ENCODE measurements around the gene TYMS. TPM values are rescaled to one million over a fixed set of nuclear protein-coding genes. Genes with fewer than 3 reads are reported as not detected.
"Not testable (repeated sequence)": the region's sequence is repeated elsewhere in the genome, so short reads cannot be mapped to it uniquely, and the experiment has no call there.

The TYMS gene
- polyA plus RNA-seq, 1 donor from 2014 or later, result 1.0 TPM

DNA sequence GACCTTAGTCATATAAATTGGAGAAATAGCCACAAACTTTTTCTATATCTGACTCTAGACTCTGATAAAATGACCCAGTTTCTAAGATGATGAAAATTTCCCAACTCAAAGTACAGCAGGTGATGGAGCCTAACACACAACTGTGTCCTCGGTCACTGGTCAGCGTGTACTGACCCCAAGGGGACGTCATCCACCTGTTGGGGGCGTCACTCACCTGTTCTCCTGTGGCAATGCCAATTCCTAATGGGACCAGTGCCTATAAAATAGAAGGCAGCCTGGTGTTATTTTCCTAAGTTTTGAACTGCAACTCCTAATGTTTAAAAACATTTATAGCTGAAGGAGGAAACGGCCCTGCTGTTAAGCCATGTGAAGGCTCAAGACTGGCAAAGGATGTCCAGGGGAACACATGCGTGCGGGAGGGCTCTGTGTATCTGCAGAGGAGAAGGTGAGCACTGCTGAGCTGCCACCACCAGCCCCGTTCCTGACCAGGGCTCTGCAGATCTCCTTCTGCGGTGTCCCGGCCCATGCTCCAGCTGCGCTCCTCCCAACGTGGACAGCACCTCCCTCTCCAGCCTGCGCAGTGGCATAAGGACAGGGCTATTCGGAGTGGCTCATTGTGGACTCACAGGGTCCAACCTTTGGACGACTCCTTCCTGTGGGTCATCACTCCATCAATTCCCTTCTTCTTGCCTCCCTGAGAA lies 21.2 kb downstream of the TYMS start:
- Mint-ChIP-seq H3K27me3 (no peaks in the 10 kb centered on the region), H3K36me3 (peaks cover 9% of the 10 kb centered on the region), H3K27ac (no peak overlapping the region), H3K9me3 (no peaks in the 10 kb centered on the region), H3K4me1 (no peaks in the 10 kb centered on the region), H3K4me3 (no peak overlapping the region)

DNA sequence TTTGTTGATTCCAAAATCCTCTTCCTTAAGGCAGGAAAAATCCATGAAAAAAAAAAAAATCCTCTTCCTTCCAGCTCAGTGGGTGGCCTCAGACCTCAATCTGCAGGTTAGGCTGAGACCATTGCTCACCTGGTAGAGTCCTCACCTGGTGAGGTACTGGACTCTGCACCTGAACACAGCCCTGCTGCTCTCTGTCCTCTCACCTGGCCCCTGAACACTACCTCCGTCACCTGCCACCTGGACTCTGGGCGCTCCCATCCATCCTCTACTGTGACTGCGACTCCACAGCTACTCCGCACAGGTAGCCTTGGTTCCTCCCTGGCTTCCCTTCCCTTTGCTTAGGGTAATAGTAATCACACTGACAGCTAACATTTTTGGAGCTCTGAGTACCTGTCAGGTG lies 22.1 kb downstream of the TYMS start:
- Mint-ChIP-seq H3K27ac (no peak overlapping the region), H3K27me3 (no peaks in the 10 kb centered on the region), H3K9me3 (no peaks in the 10 kb centered on the region), H3K36me3 (peaks cover 9% of the 10 kb centered on the region), H3K4me1 (no peaks in the 10 kb centered on the region), H3K4me3 (no peak overlapping the region)

DNA sequence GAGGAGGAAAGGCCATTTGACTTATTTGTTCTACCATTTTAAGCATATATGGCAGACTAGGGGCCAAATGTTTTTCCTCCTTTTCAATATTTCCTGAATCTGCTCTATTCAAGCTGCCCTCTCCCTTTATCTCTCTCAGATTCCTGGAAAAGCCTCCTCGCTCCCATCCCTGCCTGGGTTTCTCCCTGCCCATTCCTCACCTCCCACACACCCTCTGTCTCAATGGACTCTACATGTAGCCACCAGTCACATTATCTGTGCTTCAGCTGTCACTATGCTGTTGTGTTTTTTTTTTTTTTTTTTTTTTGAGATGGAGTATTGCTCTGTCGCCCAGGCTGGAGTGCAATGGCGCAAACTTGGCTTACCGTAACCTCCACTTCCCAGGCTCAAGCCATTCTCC lies 22.9 kb downstream of the TYMS start:
- Mint-ChIP-seq H3K4me1 (no peaks in the 10 kb centered on the region), H3K27ac (no peak overlapping the region), H3K36me3 (peaks cover 9% of the 10 kb centered on the region), H3K4me3 (no peak overlapping the region), H3K27me3 (no peaks in the 10 kb centered on the region), H3K9me3 (no peaks in the 10 kb centered on the region)

DNA sequence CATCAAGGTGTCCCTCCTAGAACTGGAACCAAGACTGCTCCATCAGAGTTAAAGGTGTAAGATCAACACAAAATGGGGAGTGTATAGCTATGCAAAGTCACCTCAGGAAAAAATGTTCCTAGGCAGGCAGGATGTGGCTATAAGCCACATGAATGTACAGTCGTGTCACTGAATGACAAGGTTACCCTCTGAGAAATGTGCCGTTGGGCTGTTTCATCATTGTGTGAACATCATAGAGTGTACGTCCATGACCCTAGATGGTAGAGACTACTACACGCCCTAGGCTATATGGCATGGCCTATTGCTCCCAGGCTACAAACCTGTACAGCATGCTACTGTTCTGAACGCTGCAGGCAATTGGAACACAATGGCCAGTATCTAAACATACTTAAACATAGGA lies 24.5 kb downstream of the TYMS start:
- Mint-ChIP-seq H3K27ac (no peak overlapping the region), H3K36me3 (peaks cover 12% of the 10 kb centered on the region), H3K4me1 (no peaks in the 10 kb centered on the region), H3K4me3 (no peak overlapping the region), H3K9me3 (no peaks in the 10 kb centered on the region), H3K27me3 (no peaks in the 10 kb centered on the region)

DNA sequence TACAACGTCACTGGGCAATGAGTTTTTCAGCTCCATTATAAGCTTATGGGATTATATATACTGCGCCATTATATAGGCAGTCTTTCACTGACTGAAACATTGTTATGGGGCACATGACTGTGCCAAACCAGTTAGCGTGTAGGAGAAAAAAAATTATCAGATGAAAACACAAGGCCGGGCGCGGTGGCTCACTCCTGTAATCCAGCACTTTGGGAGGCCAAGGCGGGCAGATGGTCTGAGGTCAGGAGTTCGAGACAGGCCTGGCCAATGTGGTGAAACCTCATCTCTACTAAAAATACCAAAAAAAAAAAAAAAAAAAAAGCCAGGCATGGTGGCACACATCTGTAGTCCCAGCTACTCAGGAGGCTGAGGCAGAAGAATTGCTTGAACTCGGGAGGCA lies 25.0 kb downstream of the TYMS start:
- peaks cover 12% of the 10 kb centered on the region for H3K36me3 Mint-ChIP-seq
- H3K4me3 Mint-ChIP-seq, H3K27ac Mint-ChIP-seq: not testable (repeated sequence)

DNA sequence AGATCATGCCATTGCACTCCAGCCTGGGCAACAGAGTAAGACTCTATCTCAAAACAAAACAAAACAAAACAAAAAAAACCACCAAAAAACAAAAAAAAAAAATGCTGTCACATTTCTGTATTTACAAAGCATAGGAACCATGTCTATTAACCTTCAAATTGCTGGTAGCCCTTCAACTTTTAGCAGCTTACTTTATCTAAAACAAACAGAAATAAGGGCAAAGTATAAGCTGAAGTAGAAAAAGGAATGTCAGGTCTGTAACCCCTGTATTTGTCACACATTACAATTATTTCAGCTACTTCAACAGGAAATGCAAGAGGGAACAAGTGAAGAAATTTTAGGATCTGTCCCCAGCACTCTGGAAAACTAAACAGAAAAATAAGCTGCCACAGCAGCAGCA lies 25.4 kb downstream of the TYMS start:
- no peak overlapping the region for H3K4me3 Mint-ChIP-seq
- no peaks in the 10 kb centered on the region for H3K4me1 Mint-ChIP-seq
- peaks cover 12% of the 10 kb centered on the region for H3K36me3 Mint-ChIP-seq
- H3K9me3 Mint-ChIP-seq, result no peaks in the 10 kb centered on the region
- peak overlapping the region in 1 of 3 donors; percentile 31 for H3K27ac Mint-ChIP-seq
- H3K27me3 Mint-ChIP-seq, result no peaks in the 10 kb centered on the region

More for the DNA sequence above, 25.0 kb downstream of the TYMS start:
- not testable (repeated sequence) for H3K27me3 Mint-ChIP-seq, H3K9me3 Mint-ChIP-seq, H3K4me1 Mint-ChIP-seq

DNA sequence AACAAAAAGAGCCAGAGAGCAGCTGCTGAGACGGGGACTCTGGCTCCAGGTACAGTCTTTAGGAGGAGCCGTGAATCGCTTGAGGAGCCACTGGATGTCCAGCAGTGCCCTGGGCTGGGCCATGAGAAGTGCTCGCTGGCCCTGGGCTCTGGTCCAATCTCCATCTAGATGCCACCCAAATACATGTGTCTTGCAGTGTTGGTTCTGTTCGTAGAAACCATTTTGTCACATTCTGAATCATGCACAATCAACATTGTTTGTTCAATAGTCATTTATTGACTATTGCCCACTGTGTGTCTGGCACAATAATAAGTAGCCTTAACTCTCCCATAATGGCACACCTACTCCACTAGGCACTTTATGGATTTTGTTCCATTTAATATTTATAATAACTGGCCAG lies 26.1 kb downstream of the TYMS start:
- Mint-ChIP-seq H3K4me1 (no peaks in the 10 kb centered on the region), H3K9me3 (no peaks in the 10 kb centered on the region), H3K36me3 (peaks cover 10% of the 10 kb centered on the region), H3K27ac (no peak overlapping the region), H3K4me3 (no peak overlapping the region), H3K27me3 (no peaks in the 10 kb centered on the region)

DNA sequence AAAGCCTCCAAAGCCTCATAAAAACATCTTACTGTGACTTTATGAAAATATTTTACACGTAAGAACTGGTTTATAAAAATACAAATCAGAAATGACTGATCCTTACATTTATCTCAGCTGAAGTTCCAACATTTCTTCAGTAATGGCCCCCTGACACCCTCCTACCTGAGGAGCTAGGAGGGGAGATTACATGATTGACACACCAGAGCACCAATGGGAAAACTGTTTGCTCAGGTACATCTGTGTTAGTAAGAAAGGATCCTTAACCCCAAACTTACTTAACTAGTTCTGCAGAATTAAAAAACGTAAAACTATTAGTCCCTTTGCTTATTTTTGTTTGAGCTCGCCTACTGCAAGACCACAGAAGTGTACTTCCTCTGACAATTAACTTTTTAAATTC lies 28.0 kb downstream of the TYMS start:
- H3K36me3 Mint-ChIP-seq, result peaks cover 6% of the 10 kb centered on the region
- no peaks in the 10 kb centered on the region for H3K27me3 Mint-ChIP-seq
- H3K9me3 Mint-ChIP-seq, result no peaks in the 10 kb centered on the region
- H3K27ac Mint-ChIP-seq, result peak overlapping the region in 1 of 3 donors; percentile 23
- no peaks in the 10 kb centered on the region for H3K4me1 Mint-ChIP-seq
- H3K4me3 Mint-ChIP-seq, result no peak overlapping the region

DNA sequence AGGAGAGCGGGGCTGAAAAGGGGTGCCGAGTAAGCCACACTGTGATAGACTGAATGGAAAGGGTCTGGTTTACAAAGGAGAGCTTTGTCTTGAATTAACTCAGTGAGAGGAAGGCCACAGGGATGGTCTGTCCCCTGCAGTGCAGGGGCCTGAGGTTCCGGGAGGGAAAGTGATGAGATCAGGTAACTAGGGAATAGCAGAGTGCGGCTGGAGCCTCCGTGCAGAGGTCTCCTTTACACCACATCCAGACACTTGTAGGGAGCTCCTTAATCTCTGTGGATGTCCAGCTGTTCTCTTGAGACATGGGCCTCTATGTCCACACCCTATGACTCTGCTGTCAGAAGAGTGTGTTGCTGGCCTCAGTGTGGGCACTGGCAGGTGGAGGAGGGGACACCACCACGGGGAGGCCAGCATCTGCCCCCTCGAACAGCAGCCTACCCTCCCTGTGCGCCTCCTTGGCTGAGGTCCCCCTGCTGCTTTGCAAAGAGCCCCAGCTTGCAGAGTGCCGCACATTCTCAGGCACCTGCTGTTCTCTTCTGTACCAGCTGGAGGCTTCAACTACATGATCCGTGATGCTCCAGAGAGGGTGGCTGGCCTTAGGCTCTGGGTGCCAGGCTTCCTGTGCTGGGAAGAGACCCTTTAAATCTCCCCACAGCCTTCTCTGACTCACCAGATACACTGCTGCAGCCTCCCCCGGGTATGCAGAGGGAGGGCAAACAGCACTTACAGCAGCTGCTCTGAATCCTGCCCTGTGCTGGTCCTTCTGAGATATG lies 29.1 kb downstream of the TYMS start:
- Mint-ChIP-seq H3K27me3 (no peaks in the 10 kb centered on the region), H3K36me3 (peaks cover 6% of the 10 kb centered on the region), H3K9me3 (no peaks in the 10 kb centered on the region), H3K27ac (peak overlapping the region in 1 of 3 donors; percentile 82), H3K4me1 (no peaks in the 10 kb centered on the region), H3K4me3 (no peak overlapping the region)

DNA sequence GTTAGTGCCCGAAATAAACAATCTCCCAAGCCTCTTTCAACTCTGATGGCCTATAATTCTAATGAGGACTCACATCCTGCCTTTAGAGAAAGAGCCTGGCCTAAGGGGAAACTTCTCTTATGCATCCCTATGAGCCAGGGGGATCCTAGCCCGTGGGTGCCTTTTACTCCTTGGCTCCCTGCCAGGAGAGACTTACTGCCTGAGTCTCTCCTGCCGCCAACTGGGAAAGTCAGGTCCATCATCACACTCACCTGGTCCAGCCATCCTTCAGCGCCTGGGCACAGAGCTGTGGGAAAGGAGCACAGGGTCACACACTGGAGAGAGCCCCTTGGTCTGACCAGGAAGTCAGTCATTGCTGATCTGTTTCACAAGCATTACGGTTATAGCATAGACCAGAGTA lies 30.9 kb downstream of the TYMS start:
- H3K4me1 Mint-ChIP-seq, result no peaks in the 10 kb centered on the region
- H3K27ac Mint-ChIP-seq, result no peak overlapping the region
- no peaks in the 10 kb centered on the region for H3K9me3 Mint-ChIP-seq
- H3K4me3 Mint-ChIP-seq, result no peak overlapping the region
- H3K36me3 Mint-ChIP-seq, result peaks cover 4% of the 10 kb centered on the region
- no peaks in the 10 kb centered on the region for H3K27me3 Mint-ChIP-seq

DNA sequence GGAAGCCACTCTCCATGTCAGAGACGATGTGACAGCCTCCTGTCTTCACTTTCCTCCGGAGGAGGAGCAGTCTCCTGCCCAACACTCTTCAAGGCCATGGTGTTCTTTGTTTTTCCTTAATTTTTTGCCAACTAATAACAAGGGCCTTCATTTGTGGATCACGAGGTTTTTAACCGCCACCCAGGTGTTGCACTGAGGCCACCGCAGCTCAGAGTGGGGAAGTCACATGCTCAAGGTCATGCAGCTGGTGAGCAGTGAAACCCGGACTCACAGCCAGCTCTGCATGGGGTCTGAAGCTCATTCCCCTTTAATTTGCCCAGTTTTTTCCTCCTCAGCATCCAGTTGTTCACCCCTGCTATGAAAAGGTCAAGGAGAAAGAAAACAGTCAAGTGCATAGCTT lies 35.4 kb downstream of the TYMS start:
- no peak overlapping the region for H3K4me3 Mint-ChIP-seq
- H3K36me3 Mint-ChIP-seq, result peaks cover 1% of the 10 kb centered on the region
- no peaks in the 10 kb centered on the region for H3K9me3 Mint-ChIP-seq
- peak overlapping the region in 1 of 3 donors; percentile 47 for H3K27ac Mint-ChIP-seq
- no peaks in the 10 kb centered on the region for H3K4me1 Mint-ChIP-seq
- no peaks in the 10 kb centered on the region for H3K27me3 Mint-ChIP-seq

DNA sequence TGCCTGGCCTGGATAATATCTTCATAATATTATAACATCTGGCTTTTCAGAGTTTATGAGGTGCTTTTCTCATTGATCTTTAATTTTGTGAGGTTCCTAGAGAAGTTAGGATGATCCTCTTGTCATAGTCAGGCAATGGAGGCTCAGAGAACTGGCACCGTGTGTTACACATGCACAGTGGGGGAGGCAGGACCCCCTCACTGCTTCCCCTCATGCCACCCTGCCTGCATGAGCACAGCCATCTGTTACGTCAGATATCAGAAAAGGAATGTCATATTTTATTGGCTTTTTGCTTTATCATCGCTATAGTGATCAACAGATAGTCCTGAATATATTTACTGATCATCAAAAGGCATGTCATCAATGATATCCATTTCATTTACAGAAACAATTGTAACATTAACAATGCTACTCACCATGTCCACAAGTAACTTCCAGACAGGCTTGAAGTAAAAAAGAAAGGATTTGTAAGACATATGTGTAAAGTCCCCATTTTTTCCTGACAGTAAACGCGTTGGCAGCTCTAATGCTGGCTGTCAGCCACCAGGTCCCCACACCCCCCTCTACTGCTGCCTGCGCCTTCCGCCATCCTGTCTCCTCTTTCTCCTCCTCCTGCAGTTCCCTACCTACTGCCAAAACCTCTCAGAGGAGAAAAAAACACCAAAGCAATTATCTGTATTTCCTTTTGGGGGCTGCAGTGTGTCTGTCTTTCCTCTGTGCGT lies 36.2 kb downstream of the TYMS start:
- H3K27ac Mint-ChIP-seq, result no peak overlapping the region

DNA sequence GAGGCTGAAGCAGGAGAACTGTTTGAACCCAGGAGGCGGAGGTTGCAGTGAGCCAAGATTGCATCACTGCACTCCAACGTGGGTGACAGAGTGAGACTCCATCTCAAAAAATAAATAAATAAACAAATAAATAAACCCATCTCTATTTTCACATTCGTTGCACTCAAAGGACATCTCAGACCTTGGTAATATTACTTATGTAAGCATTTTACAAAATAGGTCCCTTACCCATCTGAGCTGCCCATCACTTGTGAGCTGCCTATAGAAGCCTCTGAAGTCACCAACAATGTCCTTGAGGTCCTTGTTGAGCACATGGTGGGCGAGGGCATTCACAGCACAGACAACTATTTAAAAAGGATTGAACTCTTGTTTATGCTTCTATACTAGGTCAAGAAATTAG lies 39.6 kb downstream of the TYMS start:
- Mint-ChIP-seq H3K4me1 (no peaks in the 10 kb centered on the region), H3K27ac (no peak overlapping the region), H3K27me3 (no peaks in the 10 kb centered on the region), H3K4me3 (no peak overlapping the region), H3K36me3 (peaks cover 3% of the 10 kb centered on the region), H3K9me3 (no peaks in the 10 kb centered on the region)

More for the DNA sequence above, 36.2 kb downstream of the TYMS start:
- no peak overlapping the region for H3K4me3 Mint-ChIP-seq
- no peaks in the 10 kb centered on the region for H3K27me3 Mint-ChIP-seq
- H3K9me3 Mint-ChIP-seq, result no peaks in the 10 kb centered on the region
- H3K36me3 Mint-ChIP-seq, result peaks cover 1% of the 10 kb centered on the region
- H3K4me1 Mint-ChIP-seq, result no peaks in the 10 kb centered on the region

DNA sequence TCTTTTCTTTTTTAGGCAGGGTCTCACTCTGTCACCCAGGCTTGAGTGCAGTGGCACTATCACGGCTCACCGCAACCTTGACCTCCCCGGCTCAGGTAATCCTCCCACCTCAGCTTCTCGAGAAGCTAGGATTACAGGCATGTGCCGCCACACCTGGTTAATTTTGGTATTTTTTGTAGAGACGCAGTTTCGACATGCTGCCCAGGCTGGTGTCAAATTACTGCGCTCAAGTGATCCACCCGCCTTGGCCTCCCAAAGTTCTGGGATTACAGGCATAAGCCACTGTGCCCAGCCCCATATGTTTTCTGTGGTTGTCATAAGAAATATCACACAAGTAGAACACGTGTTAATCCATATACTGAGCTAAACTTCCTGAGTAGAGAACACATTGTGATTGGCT lies 40.3 kb downstream of the TYMS start:
- no peak overlapping the region for H3K4me3 Mint-ChIP-seq
- no peak overlapping the region for H3K27ac Mint-ChIP-seq
- H3K27me3 Mint-ChIP-seq, result no peaks in the 10 kb centered on the region
- no peaks in the 10 kb centered on the region for H3K9me3 Mint-ChIP-seq
- H3K36me3 Mint-ChIP-seq, result peaks cover 3% of the 10 kb centered on the region
- peaks cover 0 to 1% (median 0%) of the 10 kb centered on the region in 3 donors for H3K4me1 Mint-ChIP-seq

DNA sequence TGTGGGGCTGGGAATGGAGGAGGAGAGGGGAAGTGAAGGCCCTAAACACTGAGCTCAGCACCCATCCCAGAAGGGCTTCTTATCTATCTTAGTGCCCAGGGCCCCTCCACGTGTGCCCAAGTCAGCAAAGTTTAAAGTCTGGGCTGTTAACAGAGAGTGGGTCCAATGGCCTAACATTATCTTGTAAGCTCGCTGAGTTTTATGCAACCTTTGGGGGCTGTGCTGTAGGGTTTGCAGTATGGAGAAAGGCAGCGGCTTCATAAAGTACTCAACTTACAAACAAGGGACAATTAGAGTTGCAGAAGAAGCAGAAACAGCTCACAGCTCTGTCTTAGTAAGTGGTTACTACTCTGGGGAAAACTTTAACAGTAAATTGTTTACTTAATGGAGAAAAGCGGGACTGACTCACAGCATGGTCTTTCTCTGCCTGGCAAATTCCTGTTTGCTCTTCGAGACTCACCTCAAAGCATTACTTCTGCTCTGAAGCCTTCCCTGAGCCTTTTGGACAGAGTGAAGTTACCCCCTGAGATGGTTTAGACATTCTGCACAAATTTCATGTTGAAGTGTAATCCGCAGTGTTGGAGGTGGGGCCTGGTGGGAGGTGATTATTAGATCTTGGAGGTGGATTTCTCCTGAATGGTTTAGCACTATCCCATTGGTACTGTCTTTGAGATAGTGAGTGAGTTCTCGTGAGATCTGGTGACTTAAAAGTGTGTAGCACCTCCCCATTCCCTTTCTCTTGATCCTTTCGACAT lies 45.9 kb downstream of the TYMS start:
- H3K27me3 Mint-ChIP-seq, result no peaks in the 10 kb centered on the region
- no peak overlapping the region for H3K4me3 Mint-ChIP-seq
- peak overlapping the region in 2 of 3 donors; percentile 23 to 35 for H3K27ac Mint-ChIP-seq
- H3K36me3 Mint-ChIP-seq, result peaks cover 5% of the 10 kb centered on the region
- H3K9me3 Mint-ChIP-seq, result no peaks in the 10 kb centered on the region
- H3K4me1 Mint-ChIP-seq, result peaks cover 2 to 5% (median 4%) of the 10 kb centered on the region in 3 donors

All from IgD-negative memory B cell (primary cell).